Activated CD4-positive, alpha-beta T cell treated with anti-CD3 and anti-CD28 coated beads, Interleukin-2, amount 50 U/mL, for 24 hours (primary cell): Measurements from ENCODE around the gene TIAM2.
A peak's percentile ranks its signal among the peaks of the same experiment; 100 is the strongest.
"Not testable (repeated sequence)": the region's sequence is repeated elsewhere in the genome, so short reads cannot be mapped to it uniquely, and the experiment has no call there.

Experiments used
- DNase-seq, 2 donors: peaks; one replicate each; pipeline ENCODE4 v3.0.0-alpha.2; 2020; ENCODE audit warnings: low read depth in 1 of 2, low spot score in 1 of 2

Gene TIAM2

DNA sequence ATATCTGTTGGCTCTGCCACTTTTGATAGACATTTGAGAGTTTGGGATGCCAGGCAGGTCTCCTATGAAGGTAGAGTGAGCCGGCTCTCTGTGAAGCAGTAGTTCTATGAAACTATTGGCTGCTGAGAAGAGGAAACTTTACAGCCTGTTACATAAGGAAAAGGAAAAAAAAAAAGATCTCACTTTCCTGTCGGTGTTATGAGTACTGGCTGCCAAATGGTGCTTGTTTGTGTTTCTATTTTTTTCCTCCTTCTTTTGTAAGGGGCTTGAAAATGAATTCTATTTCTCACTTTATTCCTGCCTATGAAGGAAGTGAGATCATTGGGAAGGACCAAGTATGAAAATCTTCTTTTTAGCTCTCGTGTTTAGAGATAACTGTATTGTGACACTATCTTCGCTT is 195.6 kb downstream of the TIAM2 start:
- DNase-seq = no peak

DNA sequence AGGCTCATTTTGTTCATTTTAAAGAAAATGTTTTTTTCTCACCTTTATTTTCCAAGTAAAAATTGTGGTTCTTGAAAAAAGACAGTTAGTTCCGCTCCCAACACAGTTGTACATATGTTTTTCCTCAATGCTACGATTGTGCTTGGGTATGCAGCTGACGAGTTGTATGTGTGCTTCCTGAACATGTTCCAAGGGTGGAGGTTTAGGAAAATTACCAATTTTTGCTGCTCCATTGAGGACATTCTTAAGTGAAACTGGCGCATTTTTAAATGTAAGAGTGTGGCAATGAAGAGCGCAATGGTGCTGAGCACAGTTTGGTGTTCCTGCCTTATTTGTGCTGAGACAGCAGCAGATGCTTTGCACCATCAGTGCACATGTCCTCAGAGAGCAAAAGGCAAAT is 198.4 kb downstream of the TIAM2 start:
- no peak for DNase-seq

DNA sequence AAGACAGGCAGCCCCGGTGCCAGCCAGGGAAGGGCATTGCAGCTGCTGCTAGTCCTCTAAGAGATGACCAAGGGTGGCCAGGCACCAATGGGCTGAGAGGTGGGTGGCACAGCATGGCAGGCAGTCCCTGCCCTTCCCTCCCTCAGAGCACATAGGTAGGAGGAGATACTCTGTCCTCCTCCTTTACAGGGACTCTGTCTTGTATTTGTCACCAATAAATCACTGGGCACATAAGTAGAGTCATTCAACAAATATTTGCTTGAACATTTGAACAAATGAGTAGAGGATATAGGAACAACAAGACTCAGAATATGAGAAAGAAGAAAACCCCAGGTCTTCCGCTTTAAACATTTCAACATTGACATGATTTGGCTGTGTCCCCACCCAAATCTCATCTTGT is 199.3 kb downstream of the TIAM2 start:
- no peak for DNase-seq

DNA sequence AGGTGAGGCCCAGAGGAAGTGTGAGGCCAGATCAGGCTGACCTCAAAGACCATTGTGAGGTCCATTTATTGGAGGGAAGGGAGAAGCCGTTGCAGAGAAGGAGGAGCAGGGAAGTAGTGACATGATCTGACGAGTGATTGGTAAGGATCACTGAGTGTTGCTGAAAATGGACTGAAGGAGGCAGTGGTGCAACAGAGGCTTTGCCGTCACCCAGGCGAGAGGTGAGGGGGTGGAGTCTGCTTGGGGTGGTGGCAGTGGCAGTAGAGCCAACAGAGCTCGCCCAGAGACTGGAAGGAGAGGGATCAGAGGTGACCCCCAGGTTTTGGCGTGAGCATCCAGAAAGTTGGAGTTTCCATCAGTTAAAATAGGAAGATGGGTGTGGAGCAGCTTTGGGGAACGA is 200.8 kb downstream of the TIAM2 start:
- DNase-seq = no peak

DNA sequence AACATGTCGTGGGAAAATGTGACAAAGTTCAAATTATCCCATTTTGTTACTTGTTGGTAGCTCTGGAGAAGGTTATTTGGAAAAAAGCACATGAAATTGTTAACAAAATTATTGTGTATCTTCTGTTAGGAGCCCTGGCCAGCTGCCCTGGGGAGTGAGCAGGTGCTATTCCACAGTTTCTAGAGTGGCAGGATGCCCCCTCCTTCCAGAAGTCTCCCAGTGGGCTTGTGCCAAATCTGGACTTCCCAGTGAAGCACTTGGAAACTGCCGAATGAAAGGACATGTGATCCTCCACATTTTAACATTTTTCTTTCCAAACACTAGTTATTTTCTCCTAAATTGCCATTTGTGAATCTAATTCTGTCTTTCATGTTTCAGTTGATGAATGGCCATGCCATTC is 201.8 kb downstream of the TIAM2 start:
- DNase-seq = no peak

DNA sequence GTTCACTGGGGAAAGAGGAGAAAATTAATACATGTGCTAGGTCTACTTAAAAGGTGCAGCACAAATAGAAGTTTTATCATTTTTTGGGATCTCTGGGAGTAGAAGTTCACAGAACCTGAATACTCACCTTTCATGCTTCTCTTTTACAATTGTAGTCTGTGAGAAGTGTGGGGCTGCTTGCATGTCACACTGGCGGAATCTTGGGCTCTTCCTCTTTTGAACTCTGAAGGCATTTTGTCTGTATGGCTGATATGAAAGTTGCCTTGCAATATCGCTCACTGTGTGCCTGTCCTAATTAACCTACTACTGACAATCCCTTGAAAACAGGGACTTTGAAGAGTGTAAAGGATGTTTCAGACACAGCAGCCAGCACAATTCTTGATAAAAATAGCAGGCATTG is 202.8 kb downstream of the TIAM2 start:
- DNase-seq = no peak

DNA sequence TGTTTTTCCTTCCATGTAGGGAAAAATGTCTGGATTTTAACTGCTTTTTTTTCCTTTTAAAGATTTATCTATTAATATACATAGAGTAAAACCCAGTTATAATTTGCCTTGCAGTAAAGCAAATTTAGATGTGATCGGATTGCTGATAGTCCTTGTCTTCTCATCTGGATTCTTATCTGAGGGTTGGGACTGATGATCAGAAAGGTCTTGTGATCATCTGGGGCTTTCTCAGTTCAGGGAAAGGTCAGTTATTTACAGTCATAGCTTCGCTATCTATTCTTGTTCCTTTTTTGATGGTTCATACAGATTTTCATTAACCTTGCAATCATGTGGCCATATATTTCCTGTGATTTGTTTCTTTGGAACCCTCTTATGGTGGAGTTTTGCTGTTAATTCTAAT is 204.9 kb downstream of the TIAM2 start:
- no peak for DNase-seq

DNA sequence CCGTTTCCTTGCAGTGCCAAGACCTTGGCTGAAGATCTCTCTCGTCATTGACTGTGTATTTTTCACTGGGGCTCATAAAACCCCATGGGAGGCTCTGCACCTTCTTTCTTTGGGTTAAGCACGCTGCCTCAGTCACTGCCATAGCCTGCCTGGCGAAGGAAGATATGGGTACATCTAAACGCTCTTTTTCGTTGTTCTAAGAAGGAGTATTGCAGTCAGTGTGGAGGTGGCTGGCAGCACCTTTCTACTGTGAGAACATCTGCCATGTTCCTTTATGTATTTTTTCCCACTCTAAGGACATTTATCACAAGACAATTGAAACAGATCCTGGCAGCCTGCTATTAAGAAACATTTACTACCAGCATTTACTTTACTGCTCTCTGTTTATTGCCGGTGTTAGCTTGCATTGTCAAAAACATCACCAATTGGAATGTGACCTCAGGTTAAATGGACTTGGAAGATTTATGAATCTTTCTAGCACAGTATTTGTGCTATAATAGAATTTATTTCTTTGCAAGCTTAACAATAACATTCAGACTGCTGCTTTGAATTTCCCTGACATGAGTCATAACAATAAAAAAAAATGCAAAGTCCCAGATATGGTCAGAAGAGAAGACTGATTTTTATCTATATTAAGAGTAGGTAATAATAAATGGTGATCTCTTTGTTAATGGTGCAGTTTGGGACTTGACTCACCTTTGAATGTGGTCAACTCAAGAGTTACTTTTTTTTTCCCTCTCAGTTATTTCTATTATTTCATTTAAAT is 206.5 kb downstream of the TIAM2 start:
- no peak for DNase-seq

DNA sequence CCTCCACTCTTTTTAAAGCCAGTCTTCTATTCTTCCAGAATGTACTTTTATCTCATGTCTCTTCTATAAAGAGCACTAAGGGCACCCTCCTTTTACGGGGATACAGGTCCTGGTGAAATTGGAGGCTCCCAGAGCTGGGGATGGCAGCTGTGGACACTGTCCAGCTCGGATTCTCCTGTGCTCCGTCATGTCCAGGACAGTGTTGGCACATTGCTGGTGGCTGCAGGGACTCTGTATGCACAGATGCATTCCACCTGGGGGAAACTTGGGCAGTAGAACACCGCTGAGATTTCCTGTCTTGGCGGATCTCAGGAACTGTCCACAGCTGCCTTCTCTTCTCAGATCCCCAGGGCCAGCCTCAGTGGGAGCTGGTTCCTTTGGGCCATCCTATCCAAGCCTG is 212.1 kb downstream of the TIAM2 start:
- DNase-seq = no peak

DNA sequence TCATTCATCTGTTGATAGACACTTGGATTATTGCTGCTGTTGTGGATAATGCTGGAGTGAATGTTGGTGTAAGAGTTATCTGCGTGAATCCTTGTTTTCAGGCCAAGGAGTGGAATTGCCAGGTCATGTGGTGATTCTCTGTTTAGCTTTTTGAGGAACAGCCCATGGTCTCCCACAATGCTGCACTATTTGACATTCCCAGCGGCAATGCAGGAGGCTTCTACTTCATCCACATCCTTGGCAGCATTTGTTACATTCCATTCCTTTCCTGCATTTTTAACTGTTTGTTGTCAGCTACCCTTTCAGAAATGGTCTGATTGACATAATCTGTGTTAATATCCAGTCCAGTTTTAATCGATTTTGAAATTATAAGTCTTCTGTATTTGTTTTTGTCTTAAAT is 217.0 kb downstream of the TIAM2 start:
- no peak for DNase-seq

DNA sequence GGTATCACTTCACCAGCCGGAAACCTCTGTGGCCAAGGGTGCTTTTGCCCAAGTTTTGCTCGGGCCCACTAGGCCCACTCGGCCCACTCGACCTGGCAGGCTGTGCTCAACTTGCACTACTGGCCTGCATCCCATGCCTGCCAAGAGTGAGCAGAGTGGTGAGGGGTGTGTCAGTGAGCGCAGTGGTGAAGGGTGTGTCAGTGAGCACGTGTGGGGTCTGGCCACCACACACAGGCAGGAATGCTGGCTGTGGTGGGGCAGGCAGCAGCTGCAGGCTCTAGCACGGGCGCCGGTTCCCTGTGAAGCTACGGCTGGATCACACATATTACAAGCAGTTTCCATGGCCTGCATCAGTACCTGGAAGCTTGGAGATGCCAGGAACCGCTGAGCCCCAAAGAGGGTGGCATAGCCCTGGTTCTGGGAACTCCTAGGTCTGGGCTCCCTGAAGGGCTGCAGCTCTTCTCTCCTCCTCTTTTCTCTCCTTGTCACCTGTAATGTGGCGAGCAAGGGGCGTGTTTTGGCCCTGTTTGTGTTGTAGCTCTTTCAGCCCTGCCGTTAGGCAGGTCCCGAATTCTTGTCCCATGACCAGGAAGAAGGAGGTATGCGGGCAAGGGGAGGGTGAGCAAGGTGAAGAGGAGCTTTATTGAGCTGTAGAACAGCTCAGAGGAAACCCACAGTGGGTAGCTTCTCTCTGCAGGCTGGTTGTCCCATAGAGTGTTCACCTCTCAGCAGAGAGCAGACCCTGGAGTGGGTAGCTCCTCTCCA is 217.7 kb downstream of the TIAM2 start:
- DNase-seq = no peak

DNA sequence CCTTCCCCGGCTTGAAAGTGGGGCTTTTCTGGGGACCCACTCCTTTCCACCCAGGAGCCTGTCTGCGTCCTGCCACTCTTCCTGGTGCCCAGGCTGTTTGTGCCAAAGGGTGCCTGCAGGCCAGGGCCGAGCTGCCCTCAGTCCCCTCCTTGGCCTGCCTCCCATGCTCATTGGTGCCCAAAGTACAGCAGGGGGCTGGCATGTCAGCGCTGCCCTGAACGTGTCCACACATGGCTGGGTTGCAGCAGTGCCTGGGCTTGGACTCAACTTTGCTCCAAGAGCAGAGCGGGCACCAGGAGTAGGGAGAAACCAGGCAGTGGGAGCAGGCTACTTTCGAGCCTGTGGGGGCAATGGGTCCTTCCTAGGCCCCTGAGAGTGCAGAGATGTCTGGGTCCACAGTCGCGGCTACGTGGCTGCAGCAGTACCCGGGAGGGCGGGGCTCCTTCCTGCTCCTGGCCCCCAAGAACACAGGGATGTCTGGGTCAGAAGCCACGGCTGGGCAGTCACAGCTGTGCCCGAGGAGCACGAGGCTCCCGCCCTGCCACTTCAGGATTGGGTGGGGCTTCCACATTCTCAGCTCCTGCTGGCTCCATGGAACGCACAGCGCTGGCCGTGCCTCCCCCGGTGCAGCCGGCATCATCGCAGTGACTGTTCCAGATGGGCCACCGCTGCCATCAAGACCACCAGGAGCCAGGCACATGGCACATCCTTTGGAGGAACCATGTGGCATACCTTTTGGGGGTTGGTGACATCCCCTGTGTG is 218.7 kb downstream of the TIAM2 start:
- no peak for DNase-seq

DNA sequence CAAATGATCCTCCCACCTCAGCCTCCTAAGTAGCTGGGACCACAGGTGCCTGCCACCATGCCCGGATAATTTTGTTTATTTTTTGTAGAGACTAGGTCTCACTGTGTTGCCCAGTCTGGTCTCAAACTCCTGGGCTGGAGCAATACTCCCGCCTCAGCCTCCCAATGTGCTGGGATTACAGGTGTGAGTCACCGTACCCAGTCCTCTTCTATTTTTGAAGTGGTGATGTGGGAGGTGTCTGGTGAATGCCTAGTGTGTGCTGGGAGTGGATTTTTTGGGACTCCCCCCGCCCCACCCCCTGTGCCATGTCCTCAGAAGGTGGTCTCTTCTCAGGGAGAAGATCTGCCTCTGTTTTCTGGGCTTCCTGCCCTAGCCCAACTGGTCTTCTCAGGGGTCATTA is 220.8 kb downstream of the TIAM2 start:
- no peak for DNase-seq

DNA sequence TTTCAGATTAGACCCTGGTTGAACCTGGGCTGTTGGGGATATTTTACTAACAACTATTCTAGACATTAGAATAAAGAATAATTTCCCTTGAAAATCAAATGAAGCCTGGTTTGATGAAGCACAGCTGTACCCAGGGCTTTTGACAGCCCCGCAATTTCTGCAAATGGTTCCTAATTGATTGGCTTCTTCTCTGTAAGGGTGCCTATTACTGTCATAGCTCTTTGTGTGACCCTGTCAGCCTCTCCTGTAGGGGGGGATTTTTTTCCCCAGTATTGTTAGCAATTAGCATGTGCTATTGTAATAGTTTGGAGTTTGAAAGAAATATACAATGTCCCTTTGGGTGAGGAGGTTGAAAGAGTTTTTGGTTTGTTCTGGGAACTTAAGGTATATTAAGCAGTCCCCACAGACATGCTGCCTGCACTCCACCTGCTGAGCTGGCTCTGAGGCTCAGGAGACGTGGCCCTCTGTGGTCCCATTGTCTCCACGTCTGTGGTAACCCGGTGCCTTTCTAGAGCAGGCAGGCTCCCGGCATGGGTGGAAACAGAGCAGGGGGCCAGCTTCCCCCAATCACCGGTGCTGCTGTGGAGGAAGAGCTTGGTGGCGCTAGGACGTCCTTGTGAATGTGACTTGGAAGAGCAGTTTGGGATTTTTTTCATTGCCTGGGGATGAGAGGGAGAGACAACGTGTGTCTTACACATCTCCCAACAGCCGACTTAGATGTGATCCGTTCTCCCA is 221.4 kb downstream of the TIAM2 start:
- no peak for DNase-seq

DNA sequence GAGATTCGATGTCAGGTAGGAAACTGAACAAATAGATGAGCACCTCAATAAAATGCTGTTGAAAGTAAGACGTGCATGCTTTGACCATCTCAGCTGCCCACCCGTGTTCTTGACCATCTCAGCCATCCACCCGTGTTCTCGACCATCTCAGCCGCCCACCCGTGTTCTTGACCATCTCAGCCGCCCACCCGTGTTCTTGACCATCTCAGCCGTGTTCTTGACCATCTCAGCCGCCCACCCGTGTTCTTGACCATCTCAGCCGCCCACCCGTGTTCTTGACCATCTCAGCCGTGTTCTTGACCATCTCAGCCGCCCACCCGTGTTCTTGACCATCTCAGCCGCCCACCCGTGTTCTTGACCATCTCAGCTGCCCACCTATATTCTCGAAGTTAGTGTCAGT is 223.6 kb downstream of the TIAM2 start:
- not testable (repeated sequence) for DNase-seq

DNA sequence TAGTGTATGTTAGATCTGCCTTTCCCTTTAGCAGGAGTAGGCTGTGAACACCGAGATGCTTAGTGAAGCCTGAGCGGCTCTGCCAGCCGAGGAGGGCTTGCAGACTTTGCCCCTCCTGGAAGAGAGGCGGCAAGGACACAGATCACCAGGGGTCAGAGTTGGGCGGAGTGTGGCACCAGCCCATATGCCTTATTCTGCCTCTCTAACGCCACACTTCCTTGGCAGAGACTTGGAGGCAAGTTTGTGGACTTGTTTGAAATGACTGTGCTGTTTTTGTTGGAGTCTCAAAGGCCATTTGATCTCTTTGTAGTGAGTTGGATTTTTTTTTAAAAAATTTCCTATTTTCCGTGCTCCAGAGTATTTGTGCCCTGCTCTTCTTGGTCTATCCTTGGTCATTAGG is 224.2 kb downstream of the TIAM2 start:
- DNase-seq = no peak

DNA sequence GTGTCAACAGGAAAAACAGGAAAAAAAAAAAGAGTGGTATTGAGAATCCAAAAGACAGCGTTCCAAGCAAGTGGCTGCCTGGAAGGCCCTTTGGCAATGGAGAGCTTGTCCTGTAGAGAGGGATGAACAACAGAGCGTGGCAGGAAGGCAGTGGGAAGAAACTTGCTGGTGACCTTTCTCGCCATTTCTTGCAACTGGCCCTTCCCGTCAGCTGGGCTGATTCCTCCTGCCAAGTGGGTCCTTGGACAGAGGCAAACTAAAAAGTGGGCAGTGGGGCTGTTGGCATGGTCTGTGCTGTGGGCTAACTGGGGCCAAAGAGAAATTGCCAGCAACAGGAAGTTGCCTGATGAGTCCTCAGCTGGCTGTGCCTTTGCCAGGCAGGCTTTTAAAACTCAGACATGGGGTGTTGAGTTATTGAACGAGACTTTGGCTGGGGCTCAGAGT is 224.8 kb downstream of the TIAM2 start:
- DNase-seq = no peak

DNA sequence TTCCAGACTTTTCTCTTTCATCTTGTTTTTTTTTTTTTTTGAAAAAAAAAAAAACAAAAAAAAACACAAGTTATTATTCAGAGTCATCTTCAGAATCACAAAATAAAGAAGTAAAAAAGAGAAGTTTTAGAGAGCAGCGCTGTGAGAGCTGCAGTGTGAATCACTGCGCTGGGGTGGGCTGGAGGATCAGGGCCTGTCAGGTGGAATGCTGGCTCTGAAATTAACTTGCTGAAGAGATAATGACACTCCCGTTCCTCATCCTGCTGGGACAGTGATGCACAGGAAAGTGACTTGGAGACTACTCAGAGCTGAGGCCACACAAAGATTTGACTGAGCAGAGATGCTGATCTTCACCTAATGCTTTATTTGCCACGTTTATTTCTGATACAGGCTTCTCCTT is 226.0 kb downstream of the TIAM2 start:
- no peak for DNase-seq

DNA sequence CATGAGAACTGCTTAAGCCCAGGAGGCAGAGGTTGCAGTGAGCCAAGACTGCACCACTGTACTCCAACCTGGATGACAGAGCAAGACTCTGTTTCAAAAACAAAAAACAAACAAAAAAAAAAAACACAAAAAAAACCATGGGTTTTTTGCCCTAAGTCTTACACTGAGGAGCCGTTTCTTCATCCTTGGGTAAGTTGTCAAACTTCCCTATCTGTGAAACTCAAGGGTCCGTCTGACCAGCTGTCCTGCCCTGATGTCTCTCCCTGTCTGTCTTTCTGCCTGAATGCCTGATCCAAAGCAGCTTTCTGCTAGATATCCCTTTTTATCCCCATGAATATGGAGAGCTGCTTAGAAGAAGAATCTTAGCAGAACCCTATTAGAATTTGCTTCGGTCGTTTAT is 227.4 kb downstream of the TIAM2 start:
- DNase-seq = no peak

DNA sequence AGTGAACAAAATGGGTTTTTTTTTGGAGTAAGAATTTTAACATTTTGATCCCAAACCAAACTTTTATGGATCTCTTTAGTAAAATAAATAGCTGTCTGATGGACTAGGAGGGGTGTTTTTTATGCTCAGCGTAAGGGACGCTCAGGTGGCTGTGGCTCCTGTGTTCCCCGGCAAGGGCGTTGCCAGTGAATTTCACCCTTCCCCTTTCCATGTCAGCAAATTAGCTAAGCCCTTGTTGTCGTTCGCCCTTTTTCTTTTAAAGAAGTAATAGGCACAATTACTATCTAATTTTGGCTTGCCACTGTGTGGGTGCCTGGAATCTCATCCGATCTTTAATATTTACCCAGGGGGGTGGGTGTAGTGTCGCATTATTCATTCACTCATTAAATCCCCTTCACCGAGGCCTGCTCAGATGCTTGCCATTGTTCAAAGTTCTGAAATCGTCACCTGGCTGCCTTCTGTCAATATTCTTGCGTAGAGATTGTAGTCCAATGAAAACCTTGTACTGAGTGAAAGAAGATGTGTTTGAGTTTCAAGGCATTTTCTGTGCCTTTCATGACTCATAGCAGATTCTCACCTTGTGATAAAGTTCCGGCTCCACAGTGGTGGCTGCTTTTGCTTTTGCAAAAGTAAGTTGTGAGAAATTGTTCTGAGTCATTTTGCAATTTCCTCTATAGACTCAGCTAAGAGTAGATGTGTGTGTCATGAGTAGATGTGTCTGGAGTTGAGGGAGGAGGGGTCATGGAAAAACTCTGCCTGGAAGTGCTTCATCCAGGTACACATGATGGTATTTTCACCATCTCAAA is 228.7 kb downstream of the TIAM2 start:
- peak; percentile 13 to 65 for DNase-seq

DNA sequence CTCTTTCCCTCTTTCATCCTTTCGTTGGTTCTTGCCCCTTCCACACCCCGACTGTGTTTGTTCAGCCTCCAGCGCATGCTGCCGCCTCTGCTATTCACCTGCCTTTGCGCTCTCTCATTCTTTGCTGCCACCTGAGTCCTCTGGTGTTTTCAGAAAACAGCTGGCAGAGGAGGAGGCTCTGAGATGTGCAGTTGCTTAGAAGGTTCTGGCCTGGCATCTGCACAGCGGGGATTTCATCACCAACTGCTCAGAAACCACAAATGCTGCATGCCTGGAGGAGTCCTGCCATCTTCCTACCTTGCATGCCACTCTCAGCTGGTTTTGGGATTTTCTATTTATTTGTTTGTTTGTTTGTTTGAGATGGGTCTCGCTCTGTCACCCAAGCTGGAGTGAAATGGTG is 229.5 kb downstream of the TIAM2 start:
- no peak for DNase-seq
